SK-N-SH (cell line): Measurements from ENCODE around the gene JPH2. TPM values are rescaled to one million over a fixed set of nuclear protein-coding genes. Genes with fewer than 3 reads are reported as not detected.

Experiments
- CTCF ChIA-PET: fragments of 300-600, 350-600 bp; formaldehyde crosslinking; extraction: SDS; loops from one replicate; lab custom pipeline; 2021; lab: Yijun Ruan, JAX
- POLR2A ChIA-PET: fragments of 350-600 bp; sonication (Branson Sonifier 250); formaldehyde crosslinking; extraction: SDS; loops from one replicate; lab custom pipeline; 2020; ENCODE audit warnings: antibody characterized with exemption, inconsistent platforms; lab: Yijun Ruan, JAX
- DNase-seq: peaks from one replicate; pipeline ENCODE4 v3.0.0; 2012
- H2AFZ ChIP-seq: fragments of 200-600 bp; sonication (generic); 2 replicates; pipeline ENCODE4 v1.8.1; 2016; ENCODE audit warnings: antibody characterized with exemption, mild to moderate bottlenecking, low read depth
- H3F3A ChIP-seq: fragments of 200-600 bp; sonication (generic); replicated peaks from 2 replicates; pipeline ENCODE3; 2016; ENCODE audit warnings: antibody characterized with exemption, mild to moderate bottlenecking; ENCODE audit not compliant: insufficient read depth
- H3K27ac ChIP-seq, 2 experiments: fragments of 200-500 bp in 1 of 2; fragments of 200-600 bp in 1 of 2; sonication (Bioruptor generic) in 1 of 2; sonication (generic), shearing (Covaris generic) in 1 of 2; 2 replicates each; pipeline versions ENCODE4 v1.5.1 to v1.6.1; 2014 to 2016; ENCODE audit warnings: low read depth in 2 of 2, inconsistent platforms in 1 of 2, low read length in 1 of 2, mild to moderate bottlenecking in 1 of 2, mixed read lengths in 1 of 2
- H3K27me3 ChIP-seq: fragments of 200-600 bp; sonication (generic), shearing (Covaris generic); 2 replicates; pipeline ENCODE4 v1.6.1; 2016; ENCODE audit warnings: mixed run types; ENCODE audit not compliant: insufficient read depth
- H3K36me3 ChIP-seq, 2 experiments: fragments of 200-500 bp in 1 of 2; fragments of 200-600 bp in 1 of 2; sonication (Bioruptor generic) in 1 of 2; sonication (generic) in 1 of 2; replicated peaks in 1 of 2; 2 replicates each; pipeline versions ENCODE3 to v1.5.1; 2014 to 2016; ENCODE audit warnings: low read length in 1 of 2, mild to moderate bottlenecking in 1 of 2; ENCODE audit not compliant: insufficient read depth in 2 of 2, control insufficient read depth in 1 of 2
- H3K4me1 ChIP-seq, 2 experiments: fragments of 200-500 bp in 1 of 2; fragments of 200-600 bp in 1 of 2; sonication (Bioruptor generic) in 1 of 2; sonication (generic), shearing (Covaris generic) in 1 of 2; 2 replicates each; pipeline versions ENCODE4 v1.5.1 to v1.6.1; 2014 to 2016; ENCODE audit warnings: low read depth in 1 of 2, low read length in 1 of 2, mixed run types in 1 of 2; ENCODE audit not compliant: insufficient read depth in 2 of 2, control insufficient read depth in 1 of 2
- H3K4me2 ChIP-seq: fragments of 200-600 bp; sonication (generic), shearing (Covaris generic); 2 replicates; pipeline ENCODE4 v1.6.1; 2017; ENCODE audit warnings: mixed run types
- H3K4me3 ChIP-seq, 2 experiments: fragments of 200-500 bp in 1 of 2; fragments of 200-600 bp in 1 of 2; sonication (Bioruptor generic) in 1 of 2; sonication (generic), shearing (Covaris generic) in 1 of 2; 2 replicates each; pipeline versions ENCODE4 v1.5.1 to v1.8.1; 2014 to 2016; ENCODE audit warnings: low read depth in 2 of 2, inconsistent platforms in 1 of 2, low read length in 1 of 2, mild to moderate bottlenecking in 1 of 2, mixed read lengths in 1 of 2, moderate library complexity in 1 of 2
- H3K79me2 ChIP-seq: fragments of 200-600 bp; sonication (generic); 2 replicates; pipeline ENCODE4 v1.8.1; 2017; ENCODE audit warnings: mild to moderate bottlenecking; ENCODE audit not compliant: insufficient read depth
- H3K9ac ChIP-seq: fragments of 200-600 bp; sonication (generic); 2 replicates; pipeline ENCODE4 v1.6.1; 2017; ENCODE audit warnings: mixed run types
- H3K9me2 ChIP-seq: fragments of 200-600 bp; sonication (generic); 2 replicates; pipeline ENCODE4 v1.6.1; 2017; ENCODE audit warnings: mixed run types
- H3K9me3 ChIP-seq: fragments of 200-600 bp; sonication (generic); 2 replicates; pipeline ENCODE4 v1.6.1; 2017; ENCODE audit warnings: mixed run types, mild to moderate bottlenecking, moderate library complexity
- H4K20me1 ChIP-seq: fragments of 200-600 bp; sonication (generic); 2 replicates; pipeline ENCODE4 v1.6.1; 2017; ENCODE audit warnings: mild to moderate bottlenecking, mixed run types; ENCODE audit not compliant: insufficient read depth
- EP300 ChIP-seq, 2 experiments: IDR thresholded peaks; 2 replicates each; pipeline versions ENCODE4 v1.4.0 to v1.6.1; 2012; ENCODE audit warnings: borderline replicate concordance in 1 of 2, low read depth in 1 of 2, low read length in 1 of 2
- EZH2phosphoT487 ChIP-seq: fragments of 200-600 bp; sonication (generic); IDR thresholded peaks from 2 replicates; pipeline ENCODE4 v1.6.1; 2017; ENCODE audit warnings: low read depth, mixed run types, mild to moderate bottlenecking, antibody characterized with exemption, moderate library complexity, borderline replicate concordance
- FOSL2 ChIP-seq: IDR thresholded peaks from 2 replicates; pipeline ENCODE4 v1.4.0; 2012; ENCODE audit warnings: low read depth, mild to moderate bottlenecking, moderate library complexity, borderline replicate concordance
- GATA2 ChIP-seq: sonication (generic); formaldehyde crosslinking; IDR thresholded peaks from 2 replicates; pipeline ENCODE4 v1.5.0; 2020; ENCODE audit warnings: mild to moderate bottlenecking, missing genetic modification reagents
- JUND ChIP-seq: IDR thresholded peaks from 2 replicates; pipeline ENCODE4 v1.4.0; 2012
- MEF2A ChIP-seq: IDR thresholded peaks from 2 replicates; pipeline ENCODE4 v1.4.0; 2012; ENCODE audit warnings: low read depth, borderline replicate concordance
- NFIC ChIP-seq: IDR thresholded peaks from 2 replicates; pipeline ENCODE4 v1.4.0; 2012; ENCODE audit warnings: borderline replicate concordance
- RCOR1 ChIP-seq: fragments of 150-350 bp; IDR thresholded peaks from 2 replicates; pipeline ENCODE4 v1.6.1; 2017; ENCODE audit warnings: antibody characterized with exemption, low read length
- REST ChIP-seq: IDR thresholded peaks from 2 replicates; pipeline ENCODE4 v1.6.1; 2012; ENCODE audit warnings: mild to moderate bottlenecking, low read depth, low read length, moderate library complexity
- RXRA ChIP-seq: IDR thresholded peaks from 2 replicates; pipeline ENCODE4 v1.4.0; 2012; ENCODE audit warnings: low read depth, mild to moderate bottlenecking, borderline replicate concordance
- SIN3A ChIP-seq: IDR thresholded peaks from 2 replicates; pipeline ENCODE4 v1.6.1; 2012; ENCODE audit warnings: low read depth, mild to moderate bottlenecking, low read length, moderate library complexity, borderline replicate concordance
- SMC3 ChIP-seq: IDR thresholded peaks from 2 replicates; pipeline ENCODE4 v1.6.1; 2012; ENCODE audit warnings: low read depth, low read length, improper control_type of control experiment
- TCF12 ChIP-seq: IDR thresholded peaks from 2 replicates; pipeline ENCODE4 v1.4.0; 2012
- TEAD4 ChIP-seq: IDR thresholded peaks from 2 replicates; pipeline ENCODE4 v1.4.0; 2012; ENCODE audit warnings: mild to moderate bottlenecking, borderline replicate concordance; ENCODE audit not compliant: insufficient read depth
- USF1 ChIP-seq: IDR thresholded peaks from 2 replicates; pipeline ENCODE4 v1.4.0; 2012; ENCODE audit warnings: low read depth, borderline replicate concordance
- USF2 ChIP-seq: fragments of 150-350 bp; IDR thresholded peaks from 2 replicates; pipeline ENCODE4 v1.6.1; 2017; ENCODE audit warnings: antibody characterized with exemption, low read length, low read depth, borderline replicate concordance
- YY1 ChIP-seq: IDR thresholded peaks from 2 replicates; pipeline ENCODE4 v1.4.0; 2012; ENCODE audit warnings: low read depth, mild to moderate bottlenecking
- WGBS: methylation state at CpG from one replicate; pipeline ENCODE4 v1.1.6; 2017; ENCODE audit warnings: low lambda C conversion rate; 5-methylcytosine and 5-hydroxymethylcytosine counted together
- polyA plus RNA-seq, 3 experiments: library from polyadenylated mRNA; depleted of rRNA; stranded (reverse); fragments of >200 nt; gene quantifications; 2 replicates each; pipeline ENCODE4 v1.2.3, GENCODE V29; 2012
- TF ChIP-seq, protein P1 (sequence below): IDR thresholded peaks from 2 replicates; pipeline ENCODE4 v1.4.0; 2012; ENCODE audit warnings: low read depth
- TF ChIP-seq, protein P2 (sequence below): IDR thresholded peaks from 2 replicates; pipeline ENCODE4 v1.4.0; 2012; ENCODE audit warnings: low read depth, borderline replicate concordance

JPH2 gene
- polyA plus RNA-seq, 1 of the 3 experiments (the other 2 are of a cell fraction), result 0.67 TPM

DNA sequence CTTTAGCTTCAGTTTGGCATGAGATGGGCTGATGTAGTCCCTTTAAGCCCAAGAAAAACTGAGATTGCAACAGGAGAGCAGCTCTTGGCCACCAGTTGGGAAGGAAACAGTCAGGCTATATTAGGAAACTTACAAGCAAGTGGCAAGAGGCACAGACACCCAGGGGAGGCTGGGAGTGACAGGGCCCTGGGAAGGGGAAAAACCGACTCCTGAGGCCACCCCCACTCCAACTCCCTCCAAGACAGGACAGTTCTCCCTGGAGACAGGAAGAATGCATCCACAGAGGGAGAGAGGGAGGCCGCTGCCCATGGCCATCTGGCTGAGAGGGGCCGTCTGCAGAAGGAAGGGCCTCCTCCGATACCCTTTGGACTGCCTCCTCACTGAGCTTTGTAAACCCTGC, 20.5 kb downstream of the JPH2 start:
- CTCF ChIA-PET, result interaction anchor here (2.7 to 2.9 kb wide), 2 partner anchors 24 to 49 kb away, joined by 14 to 17 read pairs; no protein-coding TSS in a partner anchor
- 31% methylated on average over 3 of the region's 4 CpGs for WGBS
- no peak for TF ChIP-seq TCF12
- TF ChIP-seq EP300 (IDR thresholded peaks at IDR 0.05; ENCODE audit: borderline replicate concordance in 1 of 2, low read depth in 1 of 2, low read length in 1 of 2), result no peak
- no peak for TF ChIP-seq JUND
- TF ChIP-seq, protein P1, sequence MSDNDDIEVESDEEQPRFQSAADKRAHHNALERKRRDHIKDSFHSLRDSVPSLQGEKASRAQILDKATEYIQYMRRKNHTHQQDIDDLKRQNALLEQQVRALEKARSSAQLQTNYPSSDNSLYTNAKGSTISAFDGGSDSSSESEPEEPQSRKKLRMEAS, result no peak
- no peak for TF ChIP-seq YY1
- no peak for TF ChIP-seq MEF2A
- TF ChIP-seq EZH2phosphoT487, result no peak
- TF ChIP-seq USF2, result no peak
- TF ChIP-seq FOSL2, result no peak
- no peak for TF ChIP-seq RXRA
- no peak for TF ChIP-seq SMC3
- no peak for TF ChIP-seq RCOR1
- no peak for TF ChIP-seq NFIC
- TF ChIP-seq, protein P2, sequence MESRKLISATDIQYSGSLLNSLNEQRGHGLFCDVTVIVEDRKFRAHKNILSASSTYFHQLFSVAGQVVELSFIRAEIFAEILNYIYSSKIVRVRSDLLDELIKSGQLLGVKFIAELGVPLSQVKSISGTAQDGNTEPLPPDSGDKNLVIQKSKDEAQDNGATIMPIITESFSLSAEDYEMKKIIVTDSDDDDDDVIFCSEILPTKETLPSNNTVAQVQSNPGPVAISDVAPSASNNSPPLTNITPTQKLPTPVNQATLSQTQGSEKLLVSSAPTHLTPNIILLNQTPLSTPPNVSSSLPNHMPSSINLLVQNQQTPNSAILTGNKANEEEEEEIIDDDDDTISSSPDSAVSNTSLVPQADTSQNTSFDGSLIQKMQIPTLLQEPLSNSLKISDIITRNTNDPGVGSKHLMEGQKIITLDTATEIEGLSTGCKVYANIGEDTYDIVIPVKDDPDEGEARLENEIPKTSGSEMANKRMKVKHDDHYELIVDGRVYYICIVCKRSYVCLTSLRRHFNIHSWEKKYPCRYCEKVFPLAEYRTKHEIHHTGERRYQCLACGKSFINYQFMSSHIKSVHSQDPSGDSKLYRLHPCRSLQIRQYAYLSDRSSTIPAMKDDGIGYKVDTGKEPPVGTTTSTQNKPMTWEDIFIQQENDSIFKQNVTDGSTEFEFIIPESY, result no peak
- no peak for TF ChIP-seq SIN3A
- TF ChIP-seq, all 33 proteins: peak for 0
- Histone ChIP-seq H3K9me3 (no peaks in the 10 kb centered on the region), H3K4me2 (peak overlapping the region; percentile 46), H3K9me2 (no peaks in the 10 kb centered on the region), H3K27ac (peak overlapping the region; percentile 75 to 79; a peak in 3 of 4 replicates), H3K9ac (peak overlapping the region; percentile 39; the same call in 1 of the 2 replicates), H3K79me2 (no peaks in the 10 kb centered on the region), H4K20me1 (no peaks in the 10 kb centered on the region), H3K4me1 (peaks cover 5 to 23% of the 10 kb centered on the region in 2 experiments; a peak in 2 of 4 replicates), H3F3A (peaks cover 12% of the 10 kb centered on the region), H3K27me3 (no peaks in the 10 kb centered on the region), H3K36me3 (no peaks in the 10 kb centered on the region), H3K4me3 (no peak overlapping the region), H2AFZ (peak overlapping the region; percentile 47)
- POLR2A ChIA-PET, result no interaction called here
- no peak for DNase-seq

DNA sequence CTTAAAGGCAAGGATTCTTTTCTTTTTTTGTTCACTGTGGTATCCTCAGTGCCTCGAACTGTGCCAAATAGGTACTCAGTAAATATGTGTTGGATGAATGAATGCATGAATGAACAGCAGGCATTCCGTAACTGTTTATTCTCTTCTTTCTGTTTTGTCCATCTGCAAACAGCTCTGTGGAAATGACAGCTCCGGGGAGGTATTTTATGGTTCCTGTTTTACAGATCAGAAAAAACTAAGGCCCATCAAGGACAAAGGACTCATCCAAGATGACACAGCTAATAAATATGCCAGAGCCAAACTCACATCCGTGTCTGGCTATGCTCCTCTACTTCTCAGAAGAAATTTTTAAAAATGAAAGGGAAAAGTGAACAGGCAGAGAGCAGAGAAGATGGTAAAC, 21.0 kb downstream of the JPH2 start:
- Histone ChIP-seq H3K9me3 (no peaks in the 10 kb centered on the region), H3K9me2 (no peaks in the 10 kb centered on the region), H3F3A (peaks cover 12% of the 10 kb centered on the region), H2AFZ (peak overlapping the region; percentile 47), H3K4me1 (peaks cover 5 to 22% of the 10 kb centered on the region in 2 experiments; a peak in 2 of 4 replicates), H4K20me1 (no peaks in the 10 kb centered on the region), H3K36me3 (no peaks in the 10 kb centered on the region), H3K4me3 (no peak overlapping the region), H3K27me3 (no peaks in the 10 kb centered on the region), H3K79me2 (no peaks in the 10 kb centered on the region), H3K27ac (peak overlapping the region; percentile 75 to 79; a peak in 3 of 4 replicates), H3K4me2 (peak overlapping the region; percentile 46), H3K9ac (peak overlapping the region; percentile 39; the same call in 1 of the 2 replicates)
- ChIA-PET CTCF (interaction anchor here (0.8 to 2.9 kb wide), 3 partner anchors 24 to 49 kb away, joined by 3 to 17 read pairs (median 14); no protein-coding TSS in a partner anchor), POLR2A (no interaction called here)
- no peak for DNase-seq
- 15% methylated on average over 4 of the region's 4 CpGs for WGBS
- TF ChIP-seq REST, result no peak
- peak; percentile 24; the same call in 1 of the 2 replicates for TF ChIP-seq TEAD4
- 0 out of 2 replicates have a peak, but pooled peaks have one; percentile 9 for TF ChIP-seq FOSL2
- no peak for TF ChIP-seq YY1
- TF ChIP-seq RCOR1, result no peak
- TF ChIP-seq USF1, result no peak
- peak; percentile 63 for TF ChIP-seq TCF12
- TF ChIP-seq GATA2, result no peak
- TF ChIP-seq, protein P1, result no peak
